Ovary (tissue), 9 donors: ENCODE results near the gene CCDC149. TPM values are rescaled to one million over a fixed set of nuclear protein-coding genes. Genes with fewer than 3 reads are reported as not detected.

Source experiments
- DNase-seq, 5 donors: peaks; one replicate each; pipeline ENCODE4 v3.0.0-alpha.2; 2019 to 2020
- H3K27ac ChIP-seq, 2 donors: fragments of 200-600 bp; one replicate each; pipeline versions ENCODE4 v1.5.1 to v1.8.0; 2019 to 2022
- H3K27me3 ChIP-seq: fragments of 200-600 bp; one replicate; pipeline ENCODE4 v1.8.0; 2022
- H3K36me3 ChIP-seq: fragments of 200-600 bp; sonication (generic); one replicate; pipeline ENCODE4 v1.5.1; 2019
- H3K4me1 ChIP-seq: one replicate; pipeline ENCODE4 v1.8.1; 2013; ENCODE audit warnings: mild to moderate bottlenecking, moderate library complexity; ENCODE audit not compliant: insufficient read depth
- H3K4me3 ChIP-seq: fragments of 200-600 bp; sonication (generic); one replicate; pipeline ENCODE4 v1.5.1; 2017
- H3K9me3 ChIP-seq, 2 donors: fragments of 200-600 bp in 1 of 2; sonication (generic) in 1 of 2; one replicate each; pipeline versions ENCODE4 v1.5.1 to v1.8.1; 2013 to 2019; ENCODE audit warnings: mild to moderate bottlenecking in 1 of 2, moderate library complexity in 1 of 2
- EP300 ChIP-seq: sonication (generic); formaldehyde crosslinking; IDR thresholded peaks from one replicate; pipeline ENCODE4 v1.6.1; 2017; ENCODE audit warnings: antibody characterized with exemption
- POLR2A ChIP-seq: fragments of 450-650 bp; IDR thresholded peaks from one replicate; pipeline ENCODE4 v1.6.1; 2017; ENCODE audit warnings: antibody characterized with exemption, mild to moderate bottlenecking, moderate library complexity
- WGBS, 3 donors: extraction: QIAGEN DNeasy Blood & Tissue Kit in 1 of 3; methylation state at CpG; one replicate each; pipeline versions ENCODE4 v1.1.5 to v1.1.7; 2013 to 2017; 5-methylcytosine and 5-hydroxymethylcytosine counted together
- intact Hi-C, 4 donors: fragments of 100-400 bp; cut with DNase I; formaldehyde crosslinking; loops; one replicate each; pipeline versions ENCODE4 v1.11.0 to v1.15.1; 2022 to 2023
- polyA plus RNA-seq, 2 donors: library from polyadenylated mRNA; stranded (reverse); fragments of 200-250 nt in 1 of 2; fragments of 350-450 nt in 1 of 2; fragmentation: Illumina TruSeq in 1 of 2; extraction: RNeasy Lipid Tissue Mini Kit (QIAGEN cat#74804) in 1 of 2; gene quantifications; one replicate each; pipeline ENCODE4 v1.2.3, GENCODE V29; 2013 to 2014
- total RNA-seq, 7 donors: library from RNA; depleted of rRNA in 2 of 7; stranded (reverse); fragments of >200 nt in 2 of 7; fragmentation: NEBNext Ultra II Directional in 3 of 7; extraction: Animal tissue kit (Norgen Biotek cat#: 25700) in 3 of 7; gene quantifications; one replicate each; pipeline versions ENCODE4 v1.1.0 to v1.2.4, GENCODE V29; 2016 to 2023
- TF ChIP-seq, protein P1 (sequence below), 3 donors: fragments of 450-650 bp in 2 of 3; fragments of 200-600 bp in 1 of 3; IDR thresholded peaks; one replicate each; pipeline versions ENCODE4 v1.5.1 to v1.8.0; 2016 to 2022; ENCODE audit warnings: antibody characterized with exemption in 3 of 3, mild to moderate bottlenecking in 1 of 3
- donor health status: DM: no; HTN: no; CAD: no; lungs with moderate emphysema.
- donor health status: DM: no; HTN: no; CAD: no.
- donor health status: Bipolar disorder and iron deficiency.
- donor health status: DM: yes; HTN: yes; CAD: no.
- donor health status: DM: no; HTN: no; CAD: no.
- donor health status: DM: yes; HTN: yes; CAD: no.

The CCDC149 gene
- total and polyA plus RNA-seq, 9 donors: 6.2 to 21.7 (median 17.5) TPM

DNA sequence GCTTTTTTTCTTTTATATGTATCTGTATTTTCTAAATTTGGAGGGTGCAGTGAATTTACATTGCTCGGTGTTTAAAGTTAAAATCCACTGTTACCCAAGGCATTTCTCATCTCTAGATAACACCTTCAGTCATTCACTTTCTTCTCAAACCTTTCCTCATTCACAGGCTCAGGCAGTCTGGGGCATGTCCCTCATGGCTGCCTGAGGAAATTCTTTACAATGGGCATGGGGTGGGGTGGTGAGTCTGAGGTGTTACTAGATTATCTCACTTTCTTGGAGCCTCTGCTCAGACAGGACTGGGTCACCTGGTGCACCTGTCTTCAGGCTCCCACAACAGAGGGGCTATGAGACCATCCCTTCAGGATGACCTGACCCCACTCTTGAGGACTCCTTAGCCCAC, 17.4 kb downstream of the CCDC149 start:
- Histone ChIP-seq H3K36me3 (no peaks in the 10 kb centered on the region), H3K27me3 (no peaks in the 10 kb centered on the region), H3K9me3 (no peaks in the 10 kb centered on the region), H3K4me3 (no peak overlapping the region), H3K27ac (no peak overlapping the region), H3K4me1 (no peaks in the 10 kb centered on the region)
- WGBS, 3 donors: 94 to 95% (median 94%) methylated on average over 1 of the region's 1 CpG
- TF ChIP-seq, protein P1, sequence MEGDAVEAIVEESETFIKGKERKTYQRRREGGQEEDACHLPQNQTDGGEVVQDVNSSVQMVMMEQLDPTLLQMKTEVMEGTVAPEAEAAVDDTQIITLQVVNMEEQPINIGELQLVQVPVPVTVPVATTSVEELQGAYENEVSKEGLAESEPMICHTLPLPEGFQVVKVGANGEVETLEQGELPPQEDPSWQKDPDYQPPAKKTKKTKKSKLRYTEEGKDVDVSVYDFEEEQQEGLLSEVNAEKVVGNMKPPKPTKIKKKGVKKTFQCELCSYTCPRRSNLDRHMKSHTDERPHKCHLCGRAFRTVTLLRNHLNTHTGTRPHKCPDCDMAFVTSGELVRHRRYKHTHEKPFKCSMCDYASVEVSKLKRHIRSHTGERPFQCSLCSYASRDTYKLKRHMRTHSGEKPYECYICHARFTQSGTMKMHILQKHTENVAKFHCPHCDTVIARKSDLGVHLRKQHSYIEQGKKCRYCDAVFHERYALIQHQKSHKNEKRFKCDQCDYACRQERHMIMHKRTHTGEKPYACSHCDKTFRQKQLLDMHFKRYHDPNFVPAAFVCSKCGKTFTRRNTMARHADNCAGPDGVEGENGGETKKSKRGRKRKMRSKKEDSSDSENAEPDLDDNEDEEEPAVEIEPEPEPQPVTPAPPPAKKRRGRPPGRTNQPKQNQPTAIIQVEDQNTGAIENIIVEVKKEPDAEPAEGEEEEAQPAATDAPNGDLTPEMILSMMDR (IDR thresholded peaks at IDR 0.05): no peak
- TF ChIP-seq POLR2A: no peak
- no peak for TF ChIP-seq EP300
- intact Hi-C loops: no loop called here
- no peak for DNase-seq

DNA sequence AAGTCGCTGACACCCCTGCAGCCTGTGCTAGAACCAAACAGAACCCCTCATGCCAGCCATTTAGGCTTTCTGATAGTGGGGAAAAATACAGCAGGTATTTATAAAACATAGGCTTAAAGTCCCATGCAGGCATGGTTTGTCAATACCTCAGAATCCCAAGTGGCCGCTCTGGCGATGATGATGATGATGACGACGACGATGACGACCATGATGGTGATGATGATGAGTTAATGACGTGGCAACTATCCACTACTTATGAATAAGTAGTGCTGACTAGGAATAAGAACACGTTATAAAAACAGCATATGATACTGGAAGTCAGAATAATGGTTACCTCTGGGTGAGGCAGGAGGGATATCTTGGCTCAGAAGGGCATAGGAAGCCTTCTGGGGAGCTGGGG, 18.0 kb downstream of the CCDC149 start:
- 82 to 96% (median 96%) methylated on average over 9 of the region's 9 CpGs for WGBS, 3 donors

DNA sequence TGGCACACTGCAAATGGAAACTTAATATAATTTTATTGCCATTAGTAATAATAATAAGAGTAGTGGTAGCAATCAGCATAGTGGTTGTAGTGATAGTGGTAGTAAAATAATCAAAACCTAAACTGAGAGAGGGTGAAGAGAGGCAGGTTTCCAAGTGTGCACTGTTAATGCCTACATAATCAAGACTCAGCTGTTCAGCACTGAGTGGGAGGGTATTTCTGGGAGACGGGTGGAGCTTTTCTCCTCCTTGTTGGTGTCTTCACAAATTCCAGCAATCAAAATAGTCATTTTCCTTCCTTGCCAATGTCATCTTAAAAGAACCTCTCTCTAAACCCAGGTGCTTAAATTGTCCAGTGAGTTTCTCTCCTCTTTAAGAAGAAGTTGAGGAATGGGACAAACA, 18.6 kb downstream of the CCDC149 start:
- DNase-seq: no peak
- TF ChIP-seq, protein P1 (IDR thresholded peaks at IDR 0.05): no peak
- no peak for TF ChIP-seq POLR2A
- TF ChIP-seq EP300: no peak
- Histone ChIP-seq H3K9me3 (no peaks in the 10 kb centered on the region), H3K36me3 (no peaks in the 10 kb centered on the region), H3K27ac (no peak overlapping the region), H3K4me3 (no peak overlapping the region), H3K4me1 (no peaks in the 10 kb centered on the region), H3K27me3 (no peaks in the 10 kb centered on the region)
- WGBS, 3 donors: 36 to 45% (median 38%) methylated on average over 1 of the region's 1 CpG
- intact Hi-C loops: no loop called here

More for the DNA sequence above, 18.0 kb downstream of the CCDC149 start:
- H3K27me3 ChIP-seq: no peaks in the 10 kb centered on the region
- H3K4me3 ChIP-seq: no peak overlapping the region
- H3K36me3 ChIP-seq: no peaks in the 10 kb centered on the region
- DNase-seq: no peak
- intact Hi-C loops: no loop called here
- no peak overlapping the region for H3K27ac ChIP-seq
- H3K4me1 ChIP-seq: no peaks in the 10 kb centered on the region
- H3K9me3 ChIP-seq: no peaks in the 10 kb centered on the region
- TF ChIP-seq, protein P1 (IDR thresholded peaks at IDR 0.05): no peak
- TF ChIP-seq POLR2A: no peak
- TF ChIP-seq EP300: no peak

DNA sequence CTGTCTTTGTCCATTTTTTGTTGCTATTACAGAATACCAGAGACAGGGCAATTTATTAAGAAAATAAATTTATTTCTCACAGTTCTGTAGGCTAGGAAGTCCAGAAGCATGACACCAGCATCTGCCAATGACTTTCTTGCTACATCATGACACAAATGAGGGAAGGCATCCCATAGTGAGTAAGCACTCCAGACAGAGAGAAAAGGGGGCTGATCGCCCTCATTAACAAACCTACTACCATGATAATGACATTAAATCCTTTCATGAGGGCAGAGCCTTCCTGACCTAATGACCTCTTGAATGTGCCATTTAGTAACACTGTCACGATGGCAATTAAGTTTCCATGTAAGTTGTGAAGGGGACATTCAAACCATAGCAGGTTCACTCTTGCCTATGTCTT, 20.1 kb downstream of the CCDC149 start:
- intact Hi-C loops: no loop called here
- no peak overlapping the region for H3K4me3 ChIP-seq
- no peaks in the 10 kb centered on the region for H3K4me1 ChIP-seq
- WGBS, 3 donors: 91 to 95% (median 92%) methylated on average over 2 of the region's 2 CpGs
- DNase-seq: no peak
- H3K36me3 ChIP-seq: no peaks in the 10 kb centered on the region
- H3K27me3 ChIP-seq: no peaks in the 10 kb centered on the region
- H3K9me3 ChIP-seq: no peaks in the 10 kb centered on the region
- no peak overlapping the region for H3K27ac ChIP-seq
- no peak for TF ChIP-seq EP300
- TF ChIP-seq, protein P1 (IDR thresholded peaks at IDR 0.05): no peak
- TF ChIP-seq POLR2A: no peak

DNA sequence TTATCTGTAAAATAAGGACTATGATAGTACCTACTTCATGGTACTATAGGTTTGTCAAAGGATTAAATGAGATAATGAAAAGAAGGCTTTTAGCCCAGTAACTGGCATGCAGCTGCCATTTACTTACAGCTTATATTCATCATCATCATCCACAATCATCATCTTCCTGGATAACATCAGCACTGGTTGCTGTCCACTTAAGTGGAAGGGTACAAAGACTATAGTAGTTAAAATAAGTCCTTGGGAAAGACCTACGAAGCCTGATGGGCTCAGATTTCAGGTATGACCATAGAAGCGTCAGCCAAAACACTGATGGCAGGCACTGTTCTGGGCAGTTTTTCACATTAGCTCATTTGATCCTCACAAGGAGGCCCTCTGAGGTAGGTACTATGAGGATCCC, 20.6 kb downstream of the CCDC149 start:
- intact Hi-C loops: no loop called here
- Histone ChIP-seq H3K36me3 (no peaks in the 10 kb centered on the region), H3K4me1 (no peaks in the 10 kb centered on the region), H3K27ac (no peak overlapping the region), H3K27me3 (no peaks in the 10 kb centered on the region), H3K9me3 (no peaks in the 10 kb centered on the region), H3K4me3 (no peak overlapping the region)
- no peak for DNase-seq
- 87 to 98% (median 92%) methylated on average over 2 of the region's 2 CpGs for WGBS, 3 donors
- TF ChIP-seq POLR2A (no peak), EP300 (no peak)
- TF ChIP-seq, protein P1 (IDR thresholded peaks at IDR 0.05): no peak
